Glutamatergic neuron (in vitro differentiated cells): ENCODE results near the gene TTC13. TPM values are rescaled to one million over a fixed set of nuclear protein-coding genes. Genes with fewer than 3 reads are reported as not detected.

ENCODE experiments used
- DNase-seq: peaks from one replicate; pipeline ENCODE4 v3.0.0; 2022
- H3K27ac Mint-ChIP-seq: one replicate; pipeline ENCODE4 v1.8.0; 2020; ENCODE audit warnings: mild to moderate bottlenecking, mixed read lengths, inconsistent platforms; ENCODE audit not compliant: unreplicated experiment
- H3K27me3 Mint-ChIP-seq: one replicate; pipeline ENCODE4 v1.8.0; 2020; ENCODE audit warnings: mild to moderate bottlenecking, moderate library complexity, mixed read lengths, inconsistent platforms; ENCODE audit not compliant: unreplicated experiment
- H3K36me3 Mint-ChIP-seq: one replicate; pipeline ENCODE4 v1.8.0; 2020; ENCODE audit warnings: mild to moderate bottlenecking, mixed read lengths, inconsistent platforms; ENCODE audit not compliant: unreplicated experiment
- H3K4me1 Mint-ChIP-seq: one replicate; pipeline ENCODE4 v1.8.0; 2020; ENCODE audit warnings: mild to moderate bottlenecking, low read depth, mixed read lengths, inconsistent platforms; ENCODE audit not compliant: unreplicated experiment
- H3K4me3 Mint-ChIP-seq: one replicate; pipeline ENCODE4 v1.8.0; 2020; ENCODE audit warnings: mild to moderate bottlenecking, mixed read lengths, inconsistent platforms; ENCODE audit not compliant: unreplicated experiment
- H3K9me3 Mint-ChIP-seq: one replicate; pipeline ENCODE4 v1.8.0; 2020; ENCODE audit warnings: mild to moderate bottlenecking, moderate library complexity, mixed read lengths, inconsistent platforms; ENCODE audit not compliant: unreplicated experiment
- total RNA-seq: library from RNA; stranded (reverse); fragmentation: NEBNext Ultra II Directional; extraction: Animal tissue kit (Norgen Biotek cat#: 25700); gene quantifications from one replicate; pipeline ENCODE4 v1.2.1, GENCODE V29; 2021; ENCODE audit not compliant: unreplicated experiment
- TF ChIP-seq, protein P1 (sequence below): fragments of 200-600 bp; sonication (generic); IDR thresholded peaks from one replicate; pipeline ENCODE4 v1.5.0; 2021; ENCODE audit not compliant: partially characterized antibody, unreplicated experiment

TTC13 gene
- total RNA-seq, 1 donor from 2014 or later = 25.1 TPM

DNA sequence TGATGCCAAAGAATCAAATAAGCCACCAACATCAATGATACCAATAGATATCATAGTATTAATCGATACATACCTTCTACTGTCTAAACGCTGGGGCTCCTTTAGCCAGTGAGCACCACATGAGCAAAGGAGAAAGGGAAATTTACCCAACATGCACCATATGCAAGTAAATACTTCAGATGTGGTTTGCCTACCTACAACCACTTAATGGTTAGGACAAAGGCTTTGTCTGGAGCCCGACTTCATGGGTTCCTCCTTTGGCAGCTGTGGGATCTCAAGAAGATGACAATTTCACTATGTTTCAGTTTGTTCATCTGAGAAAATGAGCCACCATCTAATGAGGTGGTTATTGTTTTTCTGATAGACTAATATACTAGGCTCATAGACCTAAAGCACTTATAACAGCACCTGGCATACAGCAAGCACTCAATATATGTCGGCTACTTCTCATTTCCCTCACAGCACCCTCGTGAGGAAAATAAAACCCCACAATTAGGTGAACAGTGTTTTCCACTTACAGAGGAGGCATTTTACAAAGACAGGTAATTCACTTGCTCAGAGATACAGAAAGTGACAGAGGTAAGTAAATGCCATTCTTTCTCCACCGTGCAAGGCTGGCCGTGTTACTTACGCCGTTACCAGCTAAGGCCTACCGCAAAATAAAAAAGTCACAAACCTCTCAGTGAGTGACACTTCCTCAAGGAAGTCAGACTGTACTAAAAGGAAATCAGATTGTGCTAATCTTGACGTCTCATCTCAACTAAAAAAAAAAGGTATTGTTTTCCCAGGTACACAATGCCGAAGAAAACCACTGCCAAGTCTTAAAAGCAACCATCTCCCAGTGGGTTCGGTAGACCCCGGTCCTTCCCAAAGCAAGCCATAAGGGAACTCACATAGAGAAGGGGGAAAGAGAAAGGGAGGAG is 1.6 kb downstream of the TTC13 start:
- TF ChIP-seq, protein P1, sequence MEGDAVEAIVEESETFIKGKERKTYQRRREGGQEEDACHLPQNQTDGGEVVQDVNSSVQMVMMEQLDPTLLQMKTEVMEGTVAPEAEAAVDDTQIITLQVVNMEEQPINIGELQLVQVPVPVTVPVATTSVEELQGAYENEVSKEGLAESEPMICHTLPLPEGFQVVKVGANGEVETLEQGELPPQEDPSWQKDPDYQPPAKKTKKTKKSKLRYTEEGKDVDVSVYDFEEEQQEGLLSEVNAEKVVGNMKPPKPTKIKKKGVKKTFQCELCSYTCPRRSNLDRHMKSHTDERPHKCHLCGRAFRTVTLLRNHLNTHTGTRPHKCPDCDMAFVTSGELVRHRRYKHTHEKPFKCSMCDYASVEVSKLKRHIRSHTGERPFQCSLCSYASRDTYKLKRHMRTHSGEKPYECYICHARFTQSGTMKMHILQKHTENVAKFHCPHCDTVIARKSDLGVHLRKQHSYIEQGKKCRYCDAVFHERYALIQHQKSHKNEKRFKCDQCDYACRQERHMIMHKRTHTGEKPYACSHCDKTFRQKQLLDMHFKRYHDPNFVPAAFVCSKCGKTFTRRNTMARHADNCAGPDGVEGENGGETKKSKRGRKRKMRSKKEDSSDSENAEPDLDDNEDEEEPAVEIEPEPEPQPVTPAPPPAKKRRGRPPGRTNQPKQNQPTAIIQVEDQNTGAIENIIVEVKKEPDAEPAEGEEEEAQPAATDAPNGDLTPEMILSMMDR = no peak
- Mint-ChIP-seq H3K4me1 (peaks cover 13% of the 10 kb centered on the region), H3K4me3 (peak overlapping the region; percentile 92), H3K27ac (peak overlapping the region; percentile 80), H3K36me3 (no peaks in the 10 kb centered on the region), H3K27me3 (peaks cover 13% of the 10 kb centered on the region), H3K9me3 (peaks cover 10% of the 10 kb centered on the region)
- no peak for DNase-seq

GRCh38 chr1:230976360-230976759 is 2.3 kb downstream of the TTC13 start:
- Mint-ChIP-seq H3K36me3 (no peaks in the 10 kb centered on the region), H3K4me1 (peaks cover 18% of the 10 kb centered on the region), H3K27me3 (peaks cover 13% of the 10 kb centered on the region), H3K27ac (no peak overlapping the region), H3K4me3 (no peak overlapping the region), H3K9me3 (peaks cover 10% of the 10 kb centered on the region)
- no peak for DNase-seq
- TF ChIP-seq, protein P1 = no peak

DNA sequence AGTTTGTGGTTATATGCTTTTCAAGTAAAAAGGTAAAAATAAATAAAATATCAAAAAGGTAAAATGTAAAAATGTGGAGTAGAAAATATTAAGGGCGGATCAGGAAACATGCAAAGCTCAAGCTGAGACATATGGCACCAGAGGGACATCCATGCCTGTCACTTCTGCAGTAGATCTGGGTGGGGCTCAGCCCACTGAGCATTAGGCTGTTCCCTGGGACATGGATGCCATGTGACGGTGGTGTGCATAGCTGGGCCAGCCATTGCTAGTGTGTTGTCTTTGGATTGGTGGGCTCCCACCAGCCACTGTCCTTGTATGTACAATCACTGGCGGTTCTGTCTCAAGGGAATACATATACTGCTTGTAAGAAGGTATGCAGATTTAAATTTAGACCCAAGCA is 3.0 kb downstream of the TTC13 start:
- peaks cover 18% of the 10 kb centered on the region for H3K4me1 Mint-ChIP-seq
- H3K27me3 Mint-ChIP-seq = peaks cover 13% of the 10 kb centered on the region
- peak overlapping the region; percentile 52 for H3K27ac Mint-ChIP-seq
- no peak overlapping the region for H3K4me3 Mint-ChIP-seq
- H3K9me3 Mint-ChIP-seq = peaks cover 10% of the 10 kb centered on the region
- no peaks in the 10 kb centered on the region for H3K36me3 Mint-ChIP-seq
- TF ChIP-seq, protein P1 = no peak
- DNase-seq = peak; percentile 31

DNA sequence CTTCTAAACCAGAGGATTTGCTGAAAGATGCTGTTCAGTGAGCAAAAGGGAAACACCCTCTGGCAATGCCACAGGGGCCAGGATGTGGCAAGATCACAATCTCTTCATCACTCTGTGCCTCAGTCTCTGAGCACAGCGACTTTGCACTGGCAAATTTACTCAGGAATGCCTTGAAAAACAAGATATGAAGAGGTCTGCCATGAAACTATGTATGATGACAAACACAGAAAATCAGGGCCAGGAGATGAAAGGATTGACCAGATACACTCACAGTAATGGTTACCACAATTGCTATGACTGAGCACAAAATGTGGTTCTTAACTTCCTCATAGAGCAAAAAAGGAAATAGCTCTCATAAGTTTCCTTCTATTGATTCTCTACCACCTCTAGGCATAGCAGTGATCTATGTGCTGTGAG is 5.8 kb downstream of the TTC13 start:
- Mint-ChIP-seq H3K27ac (no peak overlapping the region), H3K27me3 (peaks cover 8% of the 10 kb centered on the region), H3K9me3 (peaks cover 6% of the 10 kb centered on the region), H3K36me3 (no peaks in the 10 kb centered on the region), H3K4me1 (peaks cover 18% of the 10 kb centered on the region), H3K4me3 (no peak overlapping the region)
- no peak for DNase-seq
- TF ChIP-seq, protein P1 = no peak

DNA sequence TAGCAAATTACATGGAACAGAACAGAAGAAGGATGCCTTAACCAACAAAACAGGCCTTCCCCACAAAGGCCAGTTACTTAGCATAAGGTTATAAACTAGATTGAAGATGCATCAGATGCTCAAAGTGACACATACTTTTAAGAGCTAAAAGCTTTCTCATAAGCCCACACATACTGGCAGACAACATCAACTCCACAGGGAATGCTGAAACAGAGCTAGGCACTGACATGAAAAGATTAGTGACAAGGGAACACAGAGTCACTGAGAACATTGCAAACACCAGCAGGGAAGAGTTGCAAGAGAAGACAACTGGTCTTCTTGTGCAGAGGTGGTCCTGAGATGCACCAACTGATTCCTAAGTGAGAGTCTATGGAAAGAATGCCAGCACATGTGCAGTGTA is 6.9 kb downstream of the TTC13 start:
- Mint-ChIP-seq H3K4me3 (peak overlapping the region; percentile 40), H3K9me3 (peaks cover 1% of the 10 kb centered on the region), H3K36me3 (no peaks in the 10 kb centered on the region), H3K4me1 (peaks cover 18% of the 10 kb centered on the region), H3K27ac (peak overlapping the region; percentile 6), H3K27me3 (peaks cover 4% of the 10 kb centered on the region)
- TF ChIP-seq, protein P1 = no peak
- no peak for DNase-seq
